HEK293 (cell line): ENCODE results near the gene SMIM7.

Source experiments
- CTCF ChIP-seq: fragments of 450-650 bp; formaldehyde crosslinking; IDR thresholded peaks from 2 replicates; pipeline ENCODE4 v1.5.1; 2016; ENCODE audit warnings: missing biosample characterization, missing genetic modification characterization
- SP2 ChIP-seq: fragments of 450-650 bp; formaldehyde crosslinking; IDR thresholded peaks from 2 replicates; pipeline ENCODE4 v1.5.1; 2016; ENCODE audit warnings: missing biosample characterization, missing genetic modification characterization
- ZNF660 ChIP-seq: fragments of 450-650 bp; IDR thresholded peaks from 2 replicates; pipeline ENCODE4 v1.5.1; 2018; ENCODE audit warnings: missing biosample characterization, mild to moderate bottlenecking, missing genetic modification characterization

GRCh38 chr19:16688084-16688483 is 28.1 kb upstream of the SMIM7 start:
- TF ChIP-seq CTCF (no peak), ZNF660 (tag by site-specific recombination) (no peak), SP2 (tag by site-specific recombination) (no peak)
